MCF 10A (cell line): ENCODE measurements around the gene PCNA. TPM values are rescaled to one million over a fixed set of nuclear protein-coding genes. Genes with fewer than 3 reads are reported as not detected.

Experiments used
- BruUV-seq: library from RNA; stranded (reverse); fragments of 400-500 nt; replicated peaks from 2 replicates; lab custom pipeline; 2021; lab: Mats Ljungman, UMichigan
- CTCF ChIA-PET: fragments of 300-600 bp; sonication (Branson Sonifier 250); formaldehyde crosslinking; extraction: SDS; loops from one replicate; lab custom pipeline; 2021; ENCODE audit warnings: antibody characterized with exemption, inconsistent platforms; lab: Yijun Ruan, JAX
- POLR2A ChIA-PET: fragments of 300-600, 350-650 bp; sonication (Branson Sonifier 250); formaldehyde crosslinking; extraction: SDS; loops from one replicate; lab custom pipeline; 2020; ENCODE audit warnings: antibody characterized with exemption, inconsistent platforms; lab: Yijun Ruan, JAX
- DNase-seq: peaks from one replicate; pipeline ENCODE4 v3.0.0-alpha.2; 2018; ENCODE audit not compliant: unreplicated experiment
- H3K27ac Mint-ChIP-seq: one replicate; pipeline ENCODE4 v1.8.0; 2022; ENCODE audit warnings: mild to moderate bottlenecking, low read depth, mixed read lengths; ENCODE audit not compliant: unreplicated experiment
- H3K27me3 Mint-ChIP-seq: one replicate; pipeline ENCODE4 v1.8.0; 2022; ENCODE audit warnings: mixed read lengths; ENCODE audit not compliant: insufficient read depth, unreplicated experiment
- H3K36me3 Mint-ChIP-seq: one replicate; pipeline ENCODE4 v1.8.0; 2022; ENCODE audit warnings: mild to moderate bottlenecking, moderate library complexity, mixed read lengths; ENCODE audit not compliant: insufficient read depth, unreplicated experiment
- H3K4me1 Mint-ChIP-seq: one replicate; pipeline ENCODE4 v1.8.0; 2022; ENCODE audit warnings: mixed read lengths; ENCODE audit not compliant: insufficient read depth, unreplicated experiment
- H3K4me3 Mint-ChIP-seq: one replicate; pipeline ENCODE4 v1.8.0; 2022; ENCODE audit warnings: mild to moderate bottlenecking, moderate library complexity, mixed read lengths; ENCODE audit not compliant: unreplicated experiment
- H3K9me3 Mint-ChIP-seq: one replicate; pipeline ENCODE4 v1.8.0; 2022; ENCODE audit warnings: mixed read lengths; ENCODE audit not compliant: unreplicated experiment
- CTCF ChIP-seq: fragments of 200-600 bp; IDR thresholded peaks from one replicate; pipeline ENCODE4 v1.8.0; 2022; ENCODE audit warnings: antibody characterized with exemption, mild to moderate bottlenecking; ENCODE audit not compliant: unreplicated experiment
- intact Hi-C: fragments of 100-400 bp; cut with micrococcal nuclease; formaldehyde crosslinking; loops from 2 replicates; pipeline ENCODE4 v1.14.1; 2022
- total RNA-seq: library from RNA; stranded (reverse); gene quantifications from 2 replicates; pipeline ENCODE4 v1.2.3, GENCODE V29; 2022

The PCNA gene
- total RNA-seq, 1 experiment from 2014 or later, result 45.5 TPM

- Mint-ChIP-seq H3K9me3 (no peaks in the 10 kb centered on the region), H3K4me3 (peak within 1 kb of the TSS; percentile 76), H3K4me1 (peaks cover 30% of the 10 kb centered on the region), H3K36me3 (no peaks in the 10 kb centered on the region), H3K27ac (peak within 1 kb of the TSS; percentile 36), H3K27me3 (no peaks in the 10 kb centered on the region)
- peak; percentile 65 for TF ChIP-seq CTCF
- peak; percentile 98 for DNase-seq
- POLR2A ChIA-PET, result interaction anchor here (0.6 to 3.0 kb wide), 23 partner anchors 12 to 525 kb away, joined by 3 to 56 read pairs (median 4); no protein-coding TSS in a partner anchor
- CTCF ChIA-PET, result interaction anchor here (0.5 to 6.1 kb wide), 46 partner anchors 8 to 1276 kb away, joined by 3 to 162 read pairs (median 4); no protein-coding TSS in a partner anchor
- no TSS peak for BruUV-seq
- intact Hi-C loops, result loop anchor here (1.0 kb wide), 3 partner anchors 66 to 322 kb away; no protein-coding TSS in a partner anchor
Observed at GRCh38 chr20:5126512-5127203, 6.9 kb upstream of the PCNA start, which contains the start of gene CDS2. Gene CDS2, plus strand, starts transcription at chr20:5127008. Its CDS starts 85 bp downstream, at chr20:5127093.

- Mint-ChIP-seq H3K36me3 (peaks cover 9% of the 10 kb centered on the region), H3K27me3 (no peaks in the 10 kb centered on the region), H3K27ac (no peak overlapping the region), H3K9me3 (no peaks in the 10 kb centered on the region), H3K4me1 (peaks cover 25% of the 10 kb centered on the region), H3K4me3 (no peak overlapping the region)
- no peak for DNase-seq
- ChIA-PET CTCF (interaction anchor here (0.5 to 1.6 kb wide), 2 partner anchors 68 to 69 kb away, joined by 3 to 8 read pairs; no protein-coding TSS in a partner anchor), POLR2A (interaction anchor here (0.6 to 1.2 kb wide), 2 partner anchors 46 to 358 kb away, joined by 3 to 4 read pairs; no protein-coding TSS in a partner anchor)
- intact Hi-C loops, result no loop called here
- no TSS peak for BruUV-seq
- no peak for TF ChIP-seq CTCF
Observed at GRCh38 chr20:5122873-5123260, 3.1 kb upstream of the PCNA start.

- ChIA-PET POLR2A (interaction anchor here (0.6 to 2.5 kb wide), 26 partner anchors 9 to 1002 kb away, joined by 3 to 22 read pairs (median 4); partner anchors contain the start of gene FERMT1), CTCF (interaction anchor here (1.1 to 4.0 kb wide), 7 partner anchors 9 to 358 kb away, joined by 3 to 36 read pairs (median 6); no protein-coding TSS in a partner anchor)
- peak overlapping the region; percentile 92 for H3K27ac Mint-ChIP-seq
- no peak for TF ChIP-seq CTCF
- peaks cover 33% of the 10 kb centered on the region for H3K36me3 Mint-ChIP-seq
- intact Hi-C loops, result no loop called here
- peaks cover 25% of the 10 kb centered on the region for H3K4me1 Mint-ChIP-seq
- H3K4me3 Mint-ChIP-seq, result peak overlapping the region; percentile 90
- no peaks in the 10 kb centered on the region for H3K27me3 Mint-ChIP-seq
- no peaks in the 10 kb centered on the region for H3K9me3 Mint-ChIP-seq
- no peak for DNase-seq
- no TSS peak for BruUV-seq
Observed at GRCh38 chr20:5120185-5120476, 373 bp upstream of the PCNA start.

- Mint-ChIP-seq H3K36me3 (peaks cover 41% of the 10 kb centered on the region), H3K27ac (no peak overlapping the region), H3K9me3 (no peaks in the 10 kb centered on the region), H3K4me1 (peaks cover 21% of the 10 kb centered on the region), H3K4me3 (peak overlapping the region; percentile 90), H3K27me3 (no peaks in the 10 kb centered on the region)
- intact Hi-C loops, result no loop called here
- ChIA-PET POLR2A (interaction anchor here (0.6 to 2.5 kb wide), 16 partner anchors 8 to 889 kb away, joined by 3 to 22 read pairs (median 4); partner anchors contain the start of gene SHLD1), CTCF (interaction anchor here (0.6 to 4.0 kb wide), 6 partner anchors 8 to 454 kb away, joined by 5 to 36 read pairs (median 7); partner anchors contain the start of gene CDS2)
- no peak for DNase-seq
- TF ChIP-seq CTCF, result no peak
- BruUV-seq, result no TSS peak
Observed at GRCh38 chr20:5119143-5119434, 669 bp downstream of the PCNA start.
